Measurements from ENCODE around the gene SMPD1. TPM values are rescaled to one million over a fixed set of nuclear protein-coding genes. Genes with fewer than 3 reads are reported as not detected.

Gene SMPD1
- total RNA-seq, 2 donors from 2014 or later = 36.6 to 51.3 TPM

GRCh38 chr11:6403539-6403938 lies 13.3 kb downstream of the SMPD1 start:
- Histone ChIP-seq H3K4me3 (no peak overlapping the region), H3K9me3 (no peaks in the 10 kb centered on the region), H3K4me1 (ENCODE audit: control insufficient read depth in 1 of 2, low read depth in 2 of 2) (peaks cover 0 to 11% of the 10 kb centered on the region in 2 donors), H3K27ac (no peak overlapping the region), H3K36me3 (peaks cover 13% of the 10 kb centered on the region), H3K27me3 (replicated peaks; ENCODE audit: insufficient read depth) (no peaks in the 10 kb centered on the region)
- DNase-seq (ENCODE audit: low spot score) (no peak), ATAC-seq (ENCODE audit: insufficient number of reproducible peaks, low FRiP score, low read depth) (no peak)
- TF ChIP-seq CTCF (IDR thresholded peaks at IDR 0.05) = no peak

GRCh38 chr11:6404342-6405051 lies 14.2 kb downstream of the SMPD1 start:
- Histone ChIP-seq H3K4me3 (no peak overlapping the region), H3K27ac (no peak overlapping the region), H3K36me3 (peaks cover 13% of the 10 kb centered on the region), H3K27me3 (replicated peaks; ENCODE audit: insufficient read depth) (no peaks in the 10 kb centered on the region), H3K9me3 (no peaks in the 10 kb centered on the region), H3K4me1 (ENCODE audit: control insufficient read depth in 1 of 2, low read depth in 2 of 2) (peaks cover 0 to 11% of the 10 kb centered on the region in 2 donors)
- TF ChIP-seq CTCF (IDR thresholded peaks at IDR 0.05) = no peak
- ATAC-seq (ENCODE audit: insufficient number of reproducible peaks, low FRiP score, low read depth) = no peak
- DNase-seq (ENCODE audit: low spot score) = no peak

- DNase-seq (ENCODE audit: low spot score) = no peak
- Histone ChIP-seq H3K27ac (no peak overlapping the region), H3K9me3 (no peaks in the 10 kb centered on the region), H3K36me3 (peaks cover 16% of the 10 kb centered on the region), H3K4me1 (ENCODE audit: control insufficient read depth in 1 of 2, low read depth in 2 of 2) (peaks cover 0 to 11% of the 10 kb centered on the region in 2 donors), H3K4me3 (no peak overlapping the region), H3K27me3 (replicated peaks; ENCODE audit: insufficient read depth) (no peaks in the 10 kb centered on the region)
- no peak for ATAC-seq (ENCODE audit: insufficient number of reproducible peaks, low FRiP score, low read depth)
- TF ChIP-seq CTCF (IDR thresholded peaks at IDR 0.05) = no peak
Measured at GRCh38 chr11:6405052-6405667, 14.9 kb downstream of the SMPD1 start.

- H3K27me3 ChIP-seq (replicated peaks; ENCODE audit: insufficient read depth) = no peaks in the 10 kb centered on the region
- H3K4me3 ChIP-seq = no peak overlapping the region
- ATAC-seq (ENCODE audit: insufficient number of reproducible peaks, low FRiP score, low read depth) (no peak), DNase-seq (ENCODE audit: low spot score) (no peak)
- TF ChIP-seq CTCF (IDR thresholded peaks at IDR 0.05) = no peak
- H3K27ac ChIP-seq = no peak overlapping the region
- H3K4me1 ChIP-seq (ENCODE audit: control insufficient read depth in 1 of 2, low read depth in 2 of 2) = peaks cover 0 to 11% of the 10 kb centered on the region in 2 donors
- H3K9me3 ChIP-seq = no peaks in the 10 kb centered on the region
- peaks cover 18% of the 10 kb centered on the region for H3K36me3 ChIP-seq
Measured at GRCh38 chr11:6405846-6406245, 15.6 kb downstream of the SMPD1 start.

GRCh38 chr11:6406370-6406769 lies 16.1 kb downstream of the SMPD1 start:
- Histone ChIP-seq H3K27me3 (replicated peaks; ENCODE audit: insufficient read depth) (no peaks in the 10 kb centered on the region), H3K4me3 (no peak overlapping the region), H3K9me3 (no peaks in the 10 kb centered on the region), H3K4me1 (ENCODE audit: control insufficient read depth in 1 of 2, low read depth in 2 of 2) (peaks cover 0 to 11% of the 10 kb centered on the region in 2 donors), H3K36me3 (peaks cover 15% of the 10 kb centered on the region), H3K27ac (no peak overlapping the region)
- ATAC-seq (ENCODE audit: insufficient number of reproducible peaks, low FRiP score, low read depth) (no peak), DNase-seq (ENCODE audit: low spot score) (no peak)
- no peak for TF ChIP-seq CTCF (IDR thresholded peaks at IDR 0.05)

Measured in thoracic aorta (tissue), 2 donors.